ENCODE results near the gene NT5M.
A peak's percentile ranks its signal among the peaks of the same experiment; 100 is the strongest.

The NT5M gene

GRCh38 chr17:17377071-17377967 is 74.1 kb downstream of the NT5M start:
- Histone ChIP-seq H2AK5ac (ENCODE audit: low read depth, low read length) (peak overlapping the region; percentile 49), H3K4me1 (ENCODE audit: control insufficient read depth in 2 of 2, insufficient read depth in 1 of 2, low read depth in 1 of 2, low read length in 2 of 2) (peaks cover 2 to 19% of the 10 kb centered on the region in 2 donors), H4K8ac (ENCODE audit: low read depth, low read length) (no peak overlapping the region), H4K91ac (ENCODE audit: low read depth, low read length, poor library complexity) (no peak overlapping the region), H3K18ac (ENCODE audit: low read length) (peak overlapping the region; percentile 63), H3K36me3 (replicated peaks in 1 of 2; ENCODE audit: control insufficient read depth in 2 of 2, insufficient read depth in 2 of 2, low read length in 2 of 2) (no peaks in the 10 kb centered on the region), H3K79me1 (ENCODE audit: low read depth, low read length) (no peaks in the 10 kb centered on the region), H3K27me3 (ENCODE audit: control insufficient read depth in 3 of 3, insufficient read depth in 3 of 3, low read depth in 1 of 3, low read length in 3 of 3) (peaks cover 0 to 13% (median 2%) of the 10 kb centered on the region in 3 experiments), H3K27ac (replicated peaks; ENCODE audit: low read length) (no peak overlapping the region), H3K4me2 (ENCODE audit: insufficient read depth, low read length, poor library complexity, severe bottlenecking) (no peak overlapping the region), H3K14ac (ENCODE audit: low read length) (no peak overlapping the region), H3K23ac (ENCODE audit: low read depth, low read length, poor library complexity) (no peak overlapping the region), H3K9me3 (replicated peaks in 1 of 2; ENCODE audit: control insufficient read depth in 2 of 2, insufficient read depth in 1 of 2, low read depth in 1 of 2, low read length in 2 of 2) (no peaks in the 10 kb centered on the region), H3K4me3 (ENCODE audit: low read length in 2 of 2) (no peak overlapping the region), H2BK5ac (ENCODE audit: low read length) (no peak overlapping the region), H2BK120ac (ENCODE audit: low read depth, low read length) (no peak overlapping the region), H2BK15ac (ENCODE audit: low read length) (peak overlapping the region; percentile 16), H3K9ac (ENCODE audit: low read depth, low read length, poor library complexity) (no peak overlapping the region), H3K4ac (ENCODE audit: low read length) (no peak overlapping the region), H2AFZ (ENCODE audit: low read length) (peak overlapping the region; percentile 83), H2BK12ac (ENCODE audit: low read length) (no peak overlapping the region)
- DNase-seq (ENCODE audit: low spot score), result no peak
- WGBS, 2 donors (ENCODE audit: extremely low coverage in 2 of 2, insufficient read length in 2 of 2, insufficient replicate concordance in 1 of 2), result no CpG with 5 or more reads among the region's 23 CpGs

- Histone ChIP-seq H3K23ac (ENCODE audit: low read depth, low read length, poor library complexity) (no peak overlapping the region), H3K14ac (ENCODE audit: low read length) (no peak overlapping the region), H3K27me3 (ENCODE audit: control insufficient read depth in 3 of 3, insufficient read depth in 3 of 3, low read depth in 1 of 3, low read length in 3 of 3) (peaks cover 0 to 10% (median 2%) of the 10 kb centered on the region in 3 experiments), H3K4me1 (ENCODE audit: control insufficient read depth in 2 of 2, insufficient read depth in 1 of 2, low read depth in 1 of 2, low read length in 2 of 2) (peaks cover 2 to 20% of the 10 kb centered on the region in 2 donors), H3K79me1 (ENCODE audit: low read depth, low read length) (no peaks in the 10 kb centered on the region), H2AFZ (ENCODE audit: low read length) (no peak overlapping the region), H2BK15ac (ENCODE audit: low read length) (peak overlapping the region; percentile 25), H4K8ac (ENCODE audit: low read depth, low read length) (no peak overlapping the region), H3K4me3 (ENCODE audit: low read length in 2 of 2) (peak overlapping the region in 1 of 2 donors; percentile 53), H2AK5ac (ENCODE audit: low read depth, low read length) (peak overlapping the region; percentile 82), H3K4me2 (ENCODE audit: insufficient read depth, low read length, poor library complexity, severe bottlenecking) (no peak overlapping the region), H2BK12ac (ENCODE audit: low read length) (no peak overlapping the region), H3K4ac (ENCODE audit: low read length) (no peak overlapping the region), H3K9ac (ENCODE audit: low read depth, low read length, poor library complexity) (peak overlapping the region; percentile 47), H4K91ac (ENCODE audit: low read depth, low read length, poor library complexity) (no peak overlapping the region), H2BK5ac (ENCODE audit: low read length) (no peak overlapping the region), H3K9me3 (replicated peaks in 1 of 2; ENCODE audit: control insufficient read depth in 2 of 2, insufficient read depth in 1 of 2, low read depth in 1 of 2, low read length in 2 of 2) (no peaks in the 10 kb centered on the region), H2BK120ac (ENCODE audit: low read depth, low read length) (no peak overlapping the region), H3K18ac (ENCODE audit: low read length) (no peak overlapping the region), H3K36me3 (replicated peaks in 1 of 2; ENCODE audit: control insufficient read depth in 2 of 2, insufficient read depth in 2 of 2, low read length in 2 of 2) (no peaks in the 10 kb centered on the region), H3K27ac (replicated peaks; ENCODE audit: low read length) (no peak overlapping the region)
- WGBS, 2 donors (ENCODE audit: extremely low coverage in 2 of 2, insufficient read length in 2 of 2, insufficient replicate concordance in 1 of 2), result no CpG with 5 or more reads among the region's 12 CpGs
- no peak for DNase-seq (ENCODE audit: low spot score)
Observed at GRCh38 chr17:17379197-17379991, 76.2 kb downstream of the NT5M start.

GRCh38 chr17:17380145-17380925 is 77.2 kb downstream of the NT5M start:
- no CpG with 5 or more reads among the region's 18 CpGs for WGBS, 2 donors (ENCODE audit: extremely low coverage in 2 of 2, insufficient read length in 2 of 2, insufficient replicate concordance in 1 of 2)
- Histone ChIP-seq H3K23ac (ENCODE audit: low read depth, low read length, poor library complexity) (peak overlapping the region; percentile 32), H3K36me3 (replicated peaks in 1 of 2; ENCODE audit: control insufficient read depth in 2 of 2, insufficient read depth in 2 of 2, low read length in 2 of 2) (no peaks in the 10 kb centered on the region), H3K14ac (ENCODE audit: low read length) (peak overlapping the region; percentile 66), H3K79me1 (ENCODE audit: low read depth, low read length) (no peaks in the 10 kb centered on the region), H3K9ac (ENCODE audit: low read depth, low read length, poor library complexity) (peak overlapping the region; percentile 27), H2BK12ac (ENCODE audit: low read length) (no peak overlapping the region), H3K4me2 (ENCODE audit: insufficient read depth, low read length, poor library complexity, severe bottlenecking) (no peak overlapping the region), H2AFZ (ENCODE audit: low read length) (no peak overlapping the region), H2BK120ac (ENCODE audit: low read depth, low read length) (peak overlapping the region; percentile 36), H2BK5ac (ENCODE audit: low read length) (no peak overlapping the region), H2AK5ac (ENCODE audit: low read depth, low read length) (peak overlapping the region; percentile 76), H3K9me3 (replicated peaks in 1 of 2; ENCODE audit: control insufficient read depth in 2 of 2, insufficient read depth in 1 of 2, low read depth in 1 of 2, low read length in 2 of 2) (no peaks in the 10 kb centered on the region), H3K4me1 (ENCODE audit: control insufficient read depth in 2 of 2, insufficient read depth in 1 of 2, low read depth in 1 of 2, low read length in 2 of 2) (peaks cover 6 to 28% of the 10 kb centered on the region in 2 donors), H3K18ac (ENCODE audit: low read length) (peak overlapping the region; percentile 44), H3K4ac (ENCODE audit: low read length) (no peak overlapping the region), H3K4me3 (ENCODE audit: low read length in 2 of 2) (no peak overlapping the region), H4K91ac (ENCODE audit: low read depth, low read length, poor library complexity) (no peak overlapping the region), H3K27me3 (ENCODE audit: control insufficient read depth in 3 of 3, insufficient read depth in 3 of 3, low read depth in 1 of 3, low read length in 3 of 3) (peaks cover 0 to 7% (median 2%) of the 10 kb centered on the region in 3 experiments), H2BK15ac (ENCODE audit: low read length) (peak overlapping the region; percentile 13), H3K27ac (replicated peaks; ENCODE audit: low read length) (no peak overlapping the region), H4K8ac (ENCODE audit: low read depth, low read length) (no peak overlapping the region)
- DNase-seq (ENCODE audit: low spot score), result no peak

All from neuronal stem cell (in vitro differentiated cells).